Skeletal muscle cell (primary cell): ENCODE measurements around the gene CTNNA2.

Experiments
- DNase-seq: peaks from one replicate; pipeline ENCODE4 v3.0.0-alpha.2; 2010; ENCODE audit warnings: low read depth
- H3K4me3 ChIP-seq: 2 replicates; pipeline ENCODE4 v1.5.1; 2011; ENCODE audit warnings: low read depth, mild to moderate bottlenecking, control low read depth, low read length, moderate library complexity

The CTNNA2 gene

GRCh38 chr2:80312282-80312839 is 799.5 kb downstream of the CTNNA2 start:
- no peak overlapping the region for H3K4me3 ChIP-seq
- no peak for DNase-seq

GRCh38 chr2:80322311-80322920 is 809.6 kb downstream of the CTNNA2 start:
- DNase-seq, result no peak
- H3K4me3 ChIP-seq, result no peak overlapping the region

- DNase-seq, result no peak
- no peak overlapping the region for H3K4me3 ChIP-seq
Measured at GRCh38 chr2:80322958-80323357, 810.1 kb downstream of the CTNNA2 start.

- H3K4me3 ChIP-seq, result no peak overlapping the region
- no peak for DNase-seq
Measured at GRCh38 chr2:80323610-80324009, 810.8 kb downstream of the CTNNA2 start.

- no peak overlapping the region for H3K4me3 ChIP-seq
- DNase-seq, result no peak
Measured at GRCh38 chr2:80324525-80324924, 811.7 kb downstream of the CTNNA2 start.

- DNase-seq, result no peak
- no peak overlapping the region for H3K4me3 ChIP-seq
Measured at GRCh38 chr2:80326214-80326613, 813.4 kb downstream of the CTNNA2 start.

- DNase-seq, result no peak
- H3K4me3 ChIP-seq, result no peak overlapping the region
Measured at GRCh38 chr2:80326861-80327260, 814.0 kb downstream of the CTNNA2 start.

GRCh38 chr2:80328159-80328571 is 815.3 kb downstream of the CTNNA2 start:
- DNase-seq, result no peak
- H3K4me3 ChIP-seq, result no peak overlapping the region

- no peak overlapping the region for H3K4me3 ChIP-seq
- no peak for DNase-seq
Measured at GRCh38 chr2:80329491-80329890, 816.6 kb downstream of the CTNNA2 start.

GRCh38 chr2:80330527-80331450 is 817.9 kb downstream of the CTNNA2 start:
- no peak overlapping the region for H3K4me3 ChIP-seq
- no peak for DNase-seq

GRCh38 chr2:80333886-80334285 is 821.0 kb downstream of the CTNNA2 start:
- H3K4me3 ChIP-seq, result no peak overlapping the region
- no peak for DNase-seq

- H3K4me3 ChIP-seq, result no peak overlapping the region
- no peak for DNase-seq
Measured at GRCh38 chr2:80335411-80335810, 822.6 kb downstream of the CTNNA2 start.

GRCh38 chr2:80338794-80339193 is 825.9 kb downstream of the CTNNA2 start:
- no peak for DNase-seq
- no peak overlapping the region for H3K4me3 ChIP-seq

GRCh38 chr2:80340022-80340421 is 827.2 kb downstream of the CTNNA2 start:
- no peak for DNase-seq
- H3K4me3 ChIP-seq, result no peak overlapping the region

GRCh38 chr2:80348078-80348477 is 835.2 kb downstream of the CTNNA2 start:
- no peak overlapping the region for H3K4me3 ChIP-seq
- DNase-seq, result no peak

- H3K4me3 ChIP-seq, result no peak overlapping the region
- no peak for DNase-seq
Measured at GRCh38 chr2:80348953-80349352, 836.1 kb downstream of the CTNNA2 start.

GRCh38 chr2:80351231-80351630 is 838.4 kb downstream of the CTNNA2 start:
- no peak overlapping the region for H3K4me3 ChIP-seq
- no peak for DNase-seq

GRCh38 chr2:80354858-80355257 is 842.0 kb downstream of the CTNNA2 start:
- DNase-seq, result no peak

GRCh38 chr2:80361904-80362303 is 849.1 kb downstream of the CTNNA2 start:
- no peak overlapping the region for H3K4me3 ChIP-seq
- no peak for DNase-seq

More at GRCh38 chr2:80354858-80355257, 842.0 kb downstream of the CTNNA2 start:
- no peak overlapping the region for H3K4me3 ChIP-seq

- DNase-seq, result no peak
- no peak overlapping the region for H3K4me3 ChIP-seq
Measured at GRCh38 chr2:80363330-80363729, 850.5 kb downstream of the CTNNA2 start.
